ENCODE measurements around the gene AP1S2. TPM values are rescaled to one million over a fixed set of nuclear protein-coding genes. Genes with fewer than 3 reads are reported as not detected.

AP1S2 gene
- total RNA-seq, 1 experiment from 2014 or later = 28.2 TPM

GRCh38 chrX:15812192-15812938 is 42.2 kb downstream of the AP1S2 start:
- no peak overlapping the region for H3K4me3 ChIP-seq (ENCODE audit: low read length)
- TF ChIP-seq EZH2phosphoT487 (IDR thresholded peaks at IDR 0.05; ENCODE audit: borderline replicate concordance, low read length) (no peak), EZH2 (IDR thresholded peaks at IDR 0.05; ENCODE audit: low read length, unreplicated experiment) (no peak), CTCF (conservative IDR thresholded peaks at IDR 0.05; ENCODE audit: low read depth, low read length) (no peak)
- H3K27me3 ChIP-seq (ENCODE audit: low read length) = no peaks in the 10 kb centered on the region
- no peak for DNase-seq
- no TSS peak for BruUV-seq (replicated peaks)
- intact Hi-C loops (cut with micrococcal nuclease) = no loop called here
- peaks cover 10% of the 10 kb centered on the region for H3K36me3 ChIP-seq (ENCODE audit: low read depth, low read length)
- ChIA-PET POLR2A (ENCODE audit: unreplicated experiment) (no interaction called here), CTCF (no interaction called here)
- no peaks in the 10 kb centered on the region for H4K20me1 ChIP-seq (ENCODE audit: low read length)
- no peaks in the 10 kb centered on the region for H3F3A ChIP-seq (ENCODE audit: low read length, unreplicated experiment)
- no peaks in the 10 kb centered on the region for H3K9me2 ChIP-seq (replicated peaks; ENCODE audit: low read length)
- H3K4me1 ChIP-seq (ENCODE audit: insufficient read depth, low read length) = no peaks in the 10 kb centered on the region
- H3K9me3 ChIP-seq (ENCODE audit: low read length) = no peaks in the 10 kb centered on the region
- no peak overlapping the region for H3K9ac ChIP-seq (ENCODE audit: low read length)
- no peaks in the 10 kb centered on the region for H3K79me2 ChIP-seq (ENCODE audit: low read length)
- no peak for ATAC-seq
- H2AFZ ChIP-seq (ENCODE audit: low read length) = no peak overlapping the region
- no peak overlapping the region for H3K4me2 ChIP-seq (ENCODE audit: low read length)
- H3K27ac ChIP-seq (ENCODE audit: low read length) = no peak overlapping the region

- DNase-seq (no peak), ATAC-seq (no peak)
- TF ChIP-seq EZH2 (IDR thresholded peaks at IDR 0.05; ENCODE audit: low read length, unreplicated experiment) (no peak), CTCF (conservative IDR thresholded peaks at IDR 0.05; ENCODE audit: low read depth, low read length) (no peak), EZH2phosphoT487 (IDR thresholded peaks at IDR 0.05; ENCODE audit: borderline replicate concordance, low read length) (no peak)
- no peak overlapping the region for H3K27ac ChIP-seq (ENCODE audit: low read length)
- intact Hi-C loops (cut with micrococcal nuclease) = no loop called here
- no peaks in the 10 kb centered on the region for H3K4me1 ChIP-seq (ENCODE audit: insufficient read depth, low read length)
- CTCF ChIA-PET = no interaction called here
- no peaks in the 10 kb centered on the region for H3F3A ChIP-seq (ENCODE audit: low read length, unreplicated experiment)
- no TSS peak for BruUV-seq (replicated peaks)
- no peaks in the 10 kb centered on the region for H3K27me3 ChIP-seq (ENCODE audit: low read length)
- H3K4me2 ChIP-seq (ENCODE audit: low read length) = no peak overlapping the region
- H3K4me3 ChIP-seq (ENCODE audit: low read length) = no peak overlapping the region
- no peak overlapping the region for H2AFZ ChIP-seq (ENCODE audit: low read length)
- H3K9me3 ChIP-seq (ENCODE audit: low read length) = no peaks in the 10 kb centered on the region
- peaks cover 15% of the 10 kb centered on the region; the same call in 1 of the 2 replicates for H3K36me3 ChIP-seq (ENCODE audit: low read depth, low read length)
- no peak overlapping the region for H3K9ac ChIP-seq (ENCODE audit: low read length)
- no peaks in the 10 kb centered on the region for H4K20me1 ChIP-seq (ENCODE audit: low read length)
- no peaks in the 10 kb centered on the region for H3K9me2 ChIP-seq (replicated peaks; ENCODE audit: low read length)
- no peaks in the 10 kb centered on the region for H3K79me2 ChIP-seq (ENCODE audit: low read length)
- POLR2A ChIA-PET (ENCODE audit: unreplicated experiment) = no interaction called here
These were observed 46.4 kb downstream of the AP1S2 start for GRCh38 chrX:15808254-15808653.

GRCh38 chrX:15804563-15804962 is 50.0 kb downstream of the AP1S2 start:
- no peak overlapping the region for H2AFZ ChIP-seq (ENCODE audit: low read length)
- H3K79me2 ChIP-seq (ENCODE audit: low read length) = no peaks in the 10 kb centered on the region
- H3F3A ChIP-seq (ENCODE audit: low read length, unreplicated experiment) = no peaks in the 10 kb centered on the region
- no peaks in the 10 kb centered on the region for H3K9me3 ChIP-seq (ENCODE audit: low read length)
- no peaks in the 10 kb centered on the region for H4K20me1 ChIP-seq (ENCODE audit: low read length)
- no peak overlapping the region for H3K27ac ChIP-seq (ENCODE audit: low read length)
- H3K36me3 ChIP-seq (ENCODE audit: low read depth, low read length) = peaks cover 9% of the 10 kb centered on the region; the same call in 1 of the 2 replicates
- intact Hi-C loops (cut with micrococcal nuclease) = no loop called here
- ChIA-PET CTCF (no interaction called here), POLR2A (ENCODE audit: unreplicated experiment) (no interaction called here)
- ATAC-seq (no peak), DNase-seq (no peak)
- no peak overlapping the region for H3K9ac ChIP-seq (ENCODE audit: low read length)
- no peaks in the 10 kb centered on the region for H3K9me2 ChIP-seq (replicated peaks; ENCODE audit: low read length)
- H3K4me1 ChIP-seq (ENCODE audit: insufficient read depth, low read length) = no peaks in the 10 kb centered on the region
- TF ChIP-seq CTCF (conservative IDR thresholded peaks at IDR 0.05; ENCODE audit: low read depth, low read length) (no peak), EZH2 (IDR thresholded peaks at IDR 0.05; ENCODE audit: low read length, unreplicated experiment) (no peak), EZH2phosphoT487 (IDR thresholded peaks at IDR 0.05; ENCODE audit: borderline replicate concordance, low read length) (no peak)
- no peaks in the 10 kb centered on the region for H3K27me3 ChIP-seq (ENCODE audit: low read length)
- no TSS peak for BruUV-seq (replicated peaks)
- no peak overlapping the region for H3K4me2 ChIP-seq (ENCODE audit: low read length)
- H3K4me3 ChIP-seq (ENCODE audit: low read length) = no peak overlapping the region

Data from PC-3 (cell line).